Mammary epithelial cell (primary cell): ENCODE results near the gene PNRC2.

Source experiments
- EZH2 ChIP-seq: IDR thresholded peaks from 2 replicates; pipeline ENCODE4 v1.6.1; 2012; ENCODE audit warnings: low read length, inconsistent platforms, borderline replicate concordance
- TF ChIP-seq, protein P1 (sequence below), 2 donors: IDR thresholded peaks in 1 of 2; conservative IDR thresholded peaks in 1 of 2; 2 replicates each; pipeline ENCODE4 v1.5.1; 2011 to 2012; ENCODE audit warnings: inconsistent platforms in 2 of 2, low read length in 2 of 2, mild to moderate bottlenecking in 2 of 2, control low read depth in 1 of 2, low read depth in 1 of 2; ENCODE audit not compliant: insufficient read depth in 1 of 2; ENCODE audit errors: extremely low read depth in 1 of 2

DNA sequence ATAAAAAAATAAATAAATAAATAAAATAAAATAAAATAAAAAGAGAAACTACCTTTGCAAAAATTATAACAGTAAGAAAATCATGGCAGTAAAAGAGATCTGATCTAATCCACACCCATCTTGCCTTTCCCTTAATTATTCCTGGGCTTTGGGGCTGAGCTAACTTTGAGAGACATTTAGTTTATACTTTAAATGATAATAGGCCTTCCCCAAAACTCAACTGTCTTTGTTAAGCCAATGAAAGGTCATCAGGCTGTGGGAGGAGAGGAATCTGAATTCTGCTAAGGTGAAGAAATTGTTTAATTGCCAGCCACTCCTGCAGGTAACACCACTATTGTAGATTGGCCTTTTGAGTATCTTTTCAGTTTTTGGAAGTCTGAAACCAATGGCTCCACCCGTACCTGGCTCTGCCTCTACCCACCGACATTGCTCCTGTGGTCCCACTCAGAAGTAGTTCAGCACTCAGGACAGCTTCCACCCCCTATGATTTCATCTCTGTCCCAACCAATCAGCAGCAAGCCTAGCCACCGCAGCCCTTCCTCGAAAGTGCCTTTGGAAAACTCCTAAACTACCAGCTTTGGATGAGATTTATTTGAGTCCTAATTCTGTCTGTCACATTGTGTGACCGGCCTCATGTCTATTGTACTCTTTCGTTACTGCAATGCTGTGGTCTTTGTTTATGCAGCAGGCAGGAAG lies 23.0 kb upstream of the PNRC2 start:
- TF ChIP-seq, protein P1, sequence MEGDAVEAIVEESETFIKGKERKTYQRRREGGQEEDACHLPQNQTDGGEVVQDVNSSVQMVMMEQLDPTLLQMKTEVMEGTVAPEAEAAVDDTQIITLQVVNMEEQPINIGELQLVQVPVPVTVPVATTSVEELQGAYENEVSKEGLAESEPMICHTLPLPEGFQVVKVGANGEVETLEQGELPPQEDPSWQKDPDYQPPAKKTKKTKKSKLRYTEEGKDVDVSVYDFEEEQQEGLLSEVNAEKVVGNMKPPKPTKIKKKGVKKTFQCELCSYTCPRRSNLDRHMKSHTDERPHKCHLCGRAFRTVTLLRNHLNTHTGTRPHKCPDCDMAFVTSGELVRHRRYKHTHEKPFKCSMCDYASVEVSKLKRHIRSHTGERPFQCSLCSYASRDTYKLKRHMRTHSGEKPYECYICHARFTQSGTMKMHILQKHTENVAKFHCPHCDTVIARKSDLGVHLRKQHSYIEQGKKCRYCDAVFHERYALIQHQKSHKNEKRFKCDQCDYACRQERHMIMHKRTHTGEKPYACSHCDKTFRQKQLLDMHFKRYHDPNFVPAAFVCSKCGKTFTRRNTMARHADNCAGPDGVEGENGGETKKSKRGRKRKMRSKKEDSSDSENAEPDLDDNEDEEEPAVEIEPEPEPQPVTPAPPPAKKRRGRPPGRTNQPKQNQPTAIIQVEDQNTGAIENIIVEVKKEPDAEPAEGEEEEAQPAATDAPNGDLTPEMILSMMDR (conservative IDR thresholded peaks at IDR 0.05 in 1 of 2, IDR thresholded peaks at IDR 0.05 in 1 of 2; ENCODE audit: extremely low read depth in 1 of 2, insufficient read depth in 1 of 2, low read depth in 1 of 2, low read length in 2 of 2), result no peak
- no peak for TF ChIP-seq EZH2
